Activated naive CD8-positive, alpha-beta T cell treated with anti-CD3 and anti-CD28 coated beads, Interleukin-2, amount 50 U/mL, for 24 hours (primary cell): ENCODE data around the gene OR52E5.

Experiments
- ATAC-seq: fragments of 150-1000 bp; cut with Tn5 transposase; one replicate; pipeline ENCODE4 v1.10.0; 2021
- DNase-seq: peaks from one replicate; pipeline ENCODE4 v3.0.0; 2021
- H3K27ac Mint-ChIP-seq: one replicate; pipeline ENCODE4 v1.8.0; 2021; ENCODE audit warnings: mild to moderate bottlenecking, mixed read lengths
- H3K27me3 Mint-ChIP-seq: one replicate; pipeline ENCODE4 v1.8.0; 2021; ENCODE audit warnings: mixed read lengths
- H3K36me3 Mint-ChIP-seq: one replicate; pipeline ENCODE4 v1.8.0; 2021; ENCODE audit warnings: low read depth, mixed read lengths
- H3K4me1 Mint-ChIP-seq: one replicate; pipeline ENCODE4 v1.8.0; 2021; ENCODE audit warnings: mixed read lengths
- H3K4me3 Mint-ChIP-seq: one replicate; pipeline ENCODE4 v1.8.0; 2021; ENCODE audit warnings: mild to moderate bottlenecking, moderate library complexity, mixed read lengths
- H3K9me3 Mint-ChIP-seq: one replicate; pipeline ENCODE4 v1.8.0; 2021; ENCODE audit warnings: mixed read lengths

OR52E5 gene

DNA sequence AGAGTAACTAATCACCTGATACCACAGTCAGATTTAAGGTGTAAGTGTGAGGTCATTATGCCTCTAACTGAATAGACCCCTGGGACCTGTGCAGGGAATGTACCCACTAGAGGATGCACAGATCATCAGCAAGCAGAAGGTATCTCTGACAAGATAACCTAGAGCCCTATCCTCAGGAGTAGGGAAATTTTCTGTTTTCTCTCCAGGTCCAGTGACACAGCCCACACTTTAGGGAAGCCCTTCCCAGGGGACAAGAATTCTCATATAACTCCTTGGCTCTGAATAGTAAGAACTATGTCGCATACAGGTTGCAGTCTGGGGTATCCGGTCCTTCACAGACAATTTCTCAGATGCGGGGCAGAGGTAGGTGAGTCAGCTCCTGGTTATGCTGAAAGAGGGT, at the start of gene OR52E5:
Gene OR52E5, plus strand, starts transcription at position 301 of the 400 bp plus-strand sequence. CDS start 7,569 bp downstream, outside the sequence.
- Mint-ChIP-seq H3K4me1 (no peaks in the 10 kb centered on the region), H3K27me3 (peaks cover 2% of the 10 kb centered on the region)
- ATAC-seq = no peak

DNA sequence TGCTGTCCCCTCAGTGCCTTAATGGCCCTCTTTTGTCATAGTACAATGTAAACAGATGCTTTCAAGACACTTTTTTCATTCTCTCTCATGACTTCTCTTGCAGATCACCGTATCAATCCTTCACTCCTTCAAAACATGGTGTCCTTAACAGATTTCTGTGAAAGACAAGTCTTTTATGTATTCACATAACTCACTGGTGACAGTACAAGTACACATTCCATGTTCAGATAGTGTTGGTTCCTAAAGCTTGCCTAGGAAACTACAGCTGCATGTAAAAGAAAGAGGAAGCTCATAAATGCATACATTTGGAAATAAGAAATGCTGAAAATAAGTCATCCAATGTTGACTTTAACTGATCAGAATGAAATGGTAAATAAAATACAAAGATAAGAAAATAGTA, 46.3 kb upstream of the OR52E5 start:
- DNase-seq (no peak), ATAC-seq (no peak)
- Mint-ChIP-seq H3K27me3 (no peaks in the 10 kb centered on the region), H3K4me1 (no peaks in the 10 kb centered on the region), H3K36me3 (no peaks in the 10 kb centered on the region), H3K9me3 (no peaks in the 10 kb centered on the region), H3K4me3 (no peak overlapping the region), H3K27ac (no peak overlapping the region)

More for the DNA sequence above, at the start of gene OR52E5:
- no peak within 1 kb of the TSS for H3K4me3 Mint-ChIP-seq
- H3K27ac Mint-ChIP-seq = no peak within 1 kb of the TSS
- H3K36me3 Mint-ChIP-seq = no peaks in the 10 kb centered on the region
- no peak for DNase-seq
- no peaks in the 10 kb centered on the region for H3K9me3 Mint-ChIP-seq

DNA sequence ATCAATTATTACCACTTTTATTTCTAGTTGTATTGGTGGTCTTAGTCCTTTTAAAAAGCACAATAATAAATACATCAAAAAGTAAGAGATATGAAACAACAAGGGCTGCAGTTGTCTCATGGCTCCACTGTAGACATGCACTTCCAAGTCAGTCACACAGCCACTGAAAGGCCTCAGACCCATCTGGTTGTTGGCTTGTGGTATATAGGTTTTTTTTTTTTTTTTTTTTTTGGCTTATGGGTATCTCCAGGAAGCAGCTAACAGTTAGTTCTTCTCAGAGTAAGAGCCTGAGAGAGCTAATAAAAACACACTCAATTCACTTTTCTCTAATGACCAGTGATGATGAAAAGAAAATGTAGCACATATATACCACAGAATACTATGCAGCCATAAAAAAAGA, 45.3 kb upstream of the OR52E5 start:
- ATAC-seq = no peak
- Mint-ChIP-seq H3K9me3 (no peaks in the 10 kb centered on the region), H3K27me3 (no peaks in the 10 kb centered on the region), H3K4me3 (no peak overlapping the region), H3K36me3 (no peaks in the 10 kb centered on the region), H3K4me1 (no peaks in the 10 kb centered on the region), H3K27ac (no peak overlapping the region)
- DNase-seq = no peak

DNA sequence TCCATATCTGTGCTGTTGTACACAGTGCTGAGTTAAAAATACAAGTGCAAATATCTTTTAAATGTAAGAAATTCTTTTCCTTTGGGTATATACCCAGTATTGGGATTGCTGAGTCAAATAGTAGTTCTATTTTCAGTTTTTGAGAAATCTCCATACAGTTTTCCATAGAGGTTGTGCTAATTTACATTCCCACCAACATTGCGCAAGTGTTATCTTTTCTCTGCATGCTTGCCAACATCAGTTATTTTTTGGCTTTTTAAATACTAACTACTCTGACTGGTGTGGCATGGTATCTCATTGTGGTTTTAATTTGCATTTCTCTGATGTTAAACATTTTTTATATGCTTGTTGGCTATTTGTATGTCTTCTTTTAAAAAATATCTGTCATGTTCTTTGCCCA, 42.0 kb upstream of the OR52E5 start:
- DNase-seq = no peak
- Mint-ChIP-seq H3K4me1 (no peaks in the 10 kb centered on the region), H3K36me3 (no peaks in the 10 kb centered on the region), H3K4me3 (no peak overlapping the region), H3K9me3 (no peaks in the 10 kb centered on the region), H3K27me3 (peaks cover 5% of the 10 kb centered on the region), H3K27ac (no peak overlapping the region)
- ATAC-seq = no peak

DNA sequence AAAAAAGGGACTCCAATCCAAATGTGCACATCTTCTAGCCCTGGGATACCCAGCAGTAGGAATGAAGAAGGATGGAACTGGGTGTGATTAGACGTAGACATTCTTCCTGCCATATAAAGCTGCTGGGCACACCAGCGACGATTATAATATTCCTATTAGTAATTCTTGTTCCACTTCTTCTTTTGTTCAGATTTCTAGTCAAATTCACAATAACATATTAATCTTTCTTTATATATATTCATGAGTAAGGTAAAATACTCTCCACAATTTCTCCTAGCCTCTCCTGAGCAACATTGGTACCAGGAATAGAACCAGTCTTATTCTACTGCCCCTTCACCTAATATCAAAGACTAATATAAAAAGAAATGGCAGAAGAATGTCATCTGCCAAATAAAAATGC, 35.4 kb upstream of the OR52E5 start, which contains the start of gene OR52E8:
Gene OR52E8, minus strand, starts transcription at position 101 of the 400 bp plus-strand sequence. Its CDS starts 0 bp downstream, at position 101.
- Mint-ChIP-seq H3K27ac (no peak within 1 kb of the TSS), H3K27me3 (peaks cover 5% of the 10 kb centered on the region)
- no peak for ATAC-seq

DNA sequence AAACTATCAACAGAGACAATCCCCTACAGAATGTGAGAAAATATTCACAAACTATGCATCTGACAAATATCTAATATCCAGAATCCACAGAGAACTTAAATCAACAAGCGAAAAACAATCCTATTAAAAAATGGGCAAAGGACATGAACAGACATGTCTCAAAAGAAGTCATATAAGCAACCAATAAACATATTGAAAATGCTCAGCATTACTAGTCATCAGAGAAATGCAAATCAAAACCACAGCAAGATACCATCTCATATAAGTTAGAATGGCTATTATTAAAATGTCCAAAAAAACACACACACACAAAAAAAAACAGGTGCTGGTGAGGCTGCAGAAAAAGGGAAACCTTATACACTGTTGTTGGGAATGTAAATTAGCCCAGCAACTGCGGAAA, 27.2 kb upstream of the OR52E5 start:
- ATAC-seq = no peak
- Mint-ChIP-seq H3K9me3 (peaks cover 4% of the 10 kb centered on the region), H3K27ac (no peak overlapping the region), H3K4me1 (no peaks in the 10 kb centered on the region), H3K4me3 (no peak overlapping the region), H3K36me3 (no peaks in the 10 kb centered on the region), H3K27me3 (peaks cover 10% of the 10 kb centered on the region)
- no peak for DNase-seq

More for the DNA sequence above, 35.4 kb upstream of the OR52E5 start, which contains the start of gene OR52E8:
- H3K36me3 Mint-ChIP-seq = no peaks in the 10 kb centered on the region
- H3K4me1 Mint-ChIP-seq = no peaks in the 10 kb centered on the region
- H3K4me3 Mint-ChIP-seq = no peak within 1 kb of the TSS
- H3K9me3 Mint-ChIP-seq = no peaks in the 10 kb centered on the region
- no peak for DNase-seq

DNA sequence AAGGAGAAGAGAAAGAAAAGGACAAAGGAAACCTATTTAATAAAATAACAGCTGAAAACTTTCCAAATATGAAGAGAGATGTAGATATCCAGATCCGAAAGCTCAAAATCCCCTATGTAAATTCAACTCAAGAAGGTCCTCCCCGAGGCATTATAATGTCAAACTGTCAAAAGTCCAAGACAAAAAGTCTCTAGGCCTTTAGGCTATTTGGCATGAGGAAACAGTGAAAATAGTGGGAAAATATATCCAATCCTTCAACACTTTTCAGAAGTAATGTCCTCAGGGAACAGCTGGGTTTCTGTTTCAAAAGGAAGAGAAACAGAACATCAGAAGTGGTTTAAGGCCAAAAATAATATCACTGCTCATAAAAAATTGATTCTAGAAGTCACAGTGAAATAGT, 14.4 kb upstream of the OR52E5 start:
- DNase-seq = no peak
- H3K9me3 Mint-ChIP-seq = peaks cover 3% of the 10 kb centered on the region
- no peak overlapping the region for H3K27ac Mint-ChIP-seq
- no peaks in the 10 kb centered on the region for H3K4me1 Mint-ChIP-seq
- no peak for ATAC-seq
- peaks cover 13% of the 10 kb centered on the region for H3K27me3 Mint-ChIP-seq
- H3K4me3 Mint-ChIP-seq = no peak overlapping the region
- H3K36me3 Mint-ChIP-seq = no peaks in the 10 kb centered on the region

DNA sequence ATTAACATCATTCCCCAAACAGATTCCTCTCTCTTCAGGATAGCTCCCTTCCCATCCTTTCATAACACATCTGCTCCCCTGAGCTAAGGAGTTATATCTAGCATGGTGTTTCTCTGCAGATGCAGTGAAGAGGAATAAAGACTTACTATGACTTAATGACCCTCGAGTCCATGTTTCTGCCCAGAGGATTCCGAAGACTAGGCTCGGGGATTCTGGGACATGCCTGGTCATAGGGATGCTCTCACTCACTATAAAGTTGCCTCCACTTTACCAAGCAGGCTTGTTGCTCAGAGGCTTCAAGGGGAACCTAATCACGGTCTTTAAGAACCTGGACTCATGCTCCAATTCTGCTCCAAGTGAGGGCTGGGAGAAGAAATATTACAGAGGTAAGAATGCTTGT, 12.7 kb upstream of the OR52E5 start, which contains the start of gene OR52E4:
Gene OR52E4, plus strand, starts transcription at position 301 of the 400 bp plus-strand sequence. CDS start 3,664 bp downstream, outside the sequence.
- ATAC-seq (no peak), DNase-seq (no peak)
- Mint-ChIP-seq H3K27me3 (peaks cover 14% of the 10 kb centered on the region), H3K36me3 (no peaks in the 10 kb centered on the region), H3K9me3 (no peaks in the 10 kb centered on the region), H3K4me3 (no peak within 1 kb of the TSS), H3K4me1 (no peaks in the 10 kb centered on the region), H3K27ac (no peak within 1 kb of the TSS)

DNA sequence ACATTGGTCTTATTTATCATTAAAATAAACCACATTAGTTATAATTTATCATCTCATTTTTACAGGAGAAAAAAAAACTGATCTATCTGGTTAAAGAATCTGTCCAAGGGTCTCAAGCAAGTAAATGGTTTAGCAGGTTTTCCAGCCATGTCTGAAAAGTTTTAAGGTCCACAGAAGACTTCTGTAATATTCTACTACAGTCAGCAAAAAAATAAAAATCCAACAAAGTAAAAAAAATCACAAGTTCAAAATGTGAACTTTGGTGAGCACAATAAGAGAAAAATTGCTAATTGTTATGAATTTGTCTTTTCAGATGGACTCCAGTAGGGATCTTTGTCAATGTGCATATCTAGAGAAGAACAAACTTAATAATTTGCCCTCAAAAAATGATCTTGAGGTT, 11.3 kb upstream of the OR52E5 start:
- Mint-ChIP-seq H3K27ac (no peak overlapping the region), H3K4me1 (no peaks in the 10 kb centered on the region)

DNA sequence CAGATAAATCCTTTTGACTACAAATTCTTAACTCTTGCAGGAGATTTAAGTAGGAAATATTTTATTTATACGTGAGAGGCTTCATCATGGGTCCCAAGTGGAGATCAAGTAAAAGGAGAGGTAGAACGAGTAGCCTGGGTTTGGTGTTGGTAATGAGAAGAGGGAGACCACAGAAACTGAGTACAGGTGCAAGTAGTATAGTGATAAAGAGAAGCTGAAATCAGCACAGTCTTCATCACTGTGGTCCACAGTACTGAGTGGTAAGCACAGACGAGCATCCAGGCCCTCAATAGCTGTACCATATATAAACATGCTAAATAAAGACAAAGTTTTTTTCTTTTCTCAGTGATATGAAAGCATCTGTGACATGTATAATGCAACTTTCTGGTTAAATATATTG, 5.8 kb upstream of the OR52E5 start:
- Mint-ChIP-seq H3K36me3 (no peaks in the 10 kb centered on the region), H3K4me1 (no peaks in the 10 kb centered on the region), H3K4me3 (no peak overlapping the region), H3K9me3 (no peaks in the 10 kb centered on the region), H3K27ac (no peak overlapping the region), H3K27me3 (peaks cover 14% of the 10 kb centered on the region)
- DNase-seq (no peak), ATAC-seq (no peak)

More for the DNA sequence above, 11.3 kb upstream of the OR52E5 start:
- Mint-ChIP-seq H3K36me3 (no peaks in the 10 kb centered on the region), H3K4me3 (no peak overlapping the region), H3K27me3 (peaks cover 14% of the 10 kb centered on the region), H3K9me3 (no peaks in the 10 kb centered on the region)
- no peak for ATAC-seq
- no peak for DNase-seq

DNA sequence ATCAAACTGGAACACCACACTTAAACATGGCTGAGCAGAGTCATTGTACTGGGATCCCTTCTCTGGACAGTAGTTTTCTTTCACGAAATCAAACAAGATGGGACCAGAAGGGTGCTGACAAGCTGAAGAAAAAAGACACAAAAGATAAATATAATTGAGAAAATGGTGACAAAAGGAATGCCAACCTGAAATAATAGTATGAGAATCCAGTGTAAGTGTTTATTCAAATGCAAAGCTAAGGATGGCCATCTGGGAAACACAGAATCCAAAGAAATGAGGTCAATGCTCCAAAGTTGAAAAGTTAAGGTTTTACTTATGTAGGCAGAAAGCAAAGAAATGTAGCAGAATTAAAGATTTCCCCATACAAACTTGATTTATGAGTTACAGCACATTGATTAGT, 5.3 kb upstream of the OR52E5 start:
- no peaks in the 10 kb centered on the region for H3K9me3 Mint-ChIP-seq
- H3K27me3 Mint-ChIP-seq = peaks cover 11% of the 10 kb centered on the region
- no peak for ATAC-seq
- H3K4me1 Mint-ChIP-seq = no peaks in the 10 kb centered on the region
- no peaks in the 10 kb centered on the region for H3K36me3 Mint-ChIP-seq
- no peak for DNase-seq
- no peak overlapping the region for H3K4me3 Mint-ChIP-seq
- no peak overlapping the region for H3K27ac Mint-ChIP-seq

DNA sequence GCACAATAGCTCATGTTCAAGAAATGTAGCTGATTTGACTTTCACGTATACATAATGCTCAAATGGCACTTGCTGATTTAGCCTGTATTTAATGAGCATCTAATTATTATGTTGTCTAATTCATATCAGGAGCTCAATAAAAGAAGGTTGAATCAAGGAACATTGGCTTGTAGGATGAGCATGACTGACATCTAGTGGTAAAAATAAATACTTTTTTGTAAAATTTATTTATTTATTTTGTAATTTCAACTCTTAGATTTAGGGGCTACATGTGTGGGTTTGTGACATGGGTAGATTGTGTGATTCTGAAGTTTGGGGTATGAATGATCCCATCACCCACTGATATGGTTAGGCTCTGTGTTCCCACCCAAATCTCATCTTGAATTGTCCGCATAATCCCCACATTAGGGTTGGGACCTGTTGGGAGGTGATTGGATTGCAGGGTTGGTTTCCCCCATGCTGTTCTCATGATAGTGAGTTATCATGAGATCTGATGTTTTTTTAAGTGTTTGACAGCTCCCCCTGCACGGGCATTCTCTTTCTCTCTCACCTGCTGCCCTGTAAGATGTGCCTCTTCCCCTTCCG, 1.7 kb upstream of the OR52E5 start:
- Mint-ChIP-seq H3K4me1 (no peaks in the 10 kb centered on the region), H3K27me3 (peaks cover 5% of the 10 kb centered on the region), H3K36me3 (no peaks in the 10 kb centered on the region), H3K9me3 (no peaks in the 10 kb centered on the region), H3K27ac (no peak overlapping the region), H3K4me3 (no peak overlapping the region)
- no peak for DNase-seq
- ATAC-seq = no peak

DNA sequence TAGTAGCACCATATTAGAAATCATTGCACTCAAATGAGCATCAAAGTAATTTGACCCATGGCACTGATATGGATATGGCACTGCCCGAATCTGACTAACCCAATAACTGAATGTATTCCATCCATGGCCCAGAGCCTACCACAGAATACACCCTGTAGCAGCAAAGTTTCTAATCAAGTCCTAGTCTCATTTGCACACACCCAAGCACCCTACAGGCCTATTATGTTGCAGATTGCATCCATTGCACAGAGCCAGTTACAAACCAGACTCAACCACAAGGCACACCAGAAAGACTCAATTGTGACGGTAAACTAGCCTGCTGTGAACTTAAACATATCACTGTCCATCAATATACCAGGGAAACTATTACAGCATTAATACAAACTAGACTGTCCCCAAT, 6.5 kb downstream of the OR52E5 start:
- ATAC-seq (no peak), DNase-seq (no peak)
- no peak overlapping the region for H3K27ac Mint-ChIP-seq
- H3K4me1 Mint-ChIP-seq = no peaks in the 10 kb centered on the region
- H3K4me3 Mint-ChIP-seq = no peak overlapping the region
- H3K36me3 Mint-ChIP-seq = no peaks in the 10 kb centered on the region
- no peaks in the 10 kb centered on the region for H3K9me3 Mint-ChIP-seq
- H3K27me3 Mint-ChIP-seq = peaks cover 1% of the 10 kb centered on the region

DNA sequence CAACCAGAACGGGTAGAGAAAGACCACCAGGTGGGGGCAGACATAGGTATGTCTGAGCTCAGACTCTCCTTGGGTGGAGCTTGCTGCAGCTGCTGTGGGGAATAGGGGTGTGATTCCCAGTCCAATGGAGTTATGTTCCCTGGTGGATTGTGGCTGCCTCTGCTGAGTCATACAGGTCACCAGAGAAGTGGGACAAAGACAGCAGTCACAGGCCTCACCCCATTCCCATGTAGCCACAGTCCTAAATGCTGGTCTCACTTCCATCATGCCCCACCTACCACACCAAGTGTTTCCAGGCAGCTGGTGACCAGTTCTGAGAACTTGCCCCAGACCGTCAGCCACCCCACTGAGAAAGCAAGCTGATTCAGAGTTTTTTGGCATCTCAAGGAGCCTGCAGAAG, 17.5 kb downstream of the OR52E5 start:
- H3K36me3 Mint-ChIP-seq = no peaks in the 10 kb centered on the region
- no peak overlapping the region for H3K27ac Mint-ChIP-seq
- DNase-seq = no peak
- no peaks in the 10 kb centered on the region for H3K4me1 Mint-ChIP-seq
- ATAC-seq = no peak
- peaks cover 24% of the 10 kb centered on the region for H3K27me3 Mint-ChIP-seq
- H3K9me3 Mint-ChIP-seq = peaks cover 6% of the 10 kb centered on the region
- no peak overlapping the region for H3K4me3 Mint-ChIP-seq

DNA sequence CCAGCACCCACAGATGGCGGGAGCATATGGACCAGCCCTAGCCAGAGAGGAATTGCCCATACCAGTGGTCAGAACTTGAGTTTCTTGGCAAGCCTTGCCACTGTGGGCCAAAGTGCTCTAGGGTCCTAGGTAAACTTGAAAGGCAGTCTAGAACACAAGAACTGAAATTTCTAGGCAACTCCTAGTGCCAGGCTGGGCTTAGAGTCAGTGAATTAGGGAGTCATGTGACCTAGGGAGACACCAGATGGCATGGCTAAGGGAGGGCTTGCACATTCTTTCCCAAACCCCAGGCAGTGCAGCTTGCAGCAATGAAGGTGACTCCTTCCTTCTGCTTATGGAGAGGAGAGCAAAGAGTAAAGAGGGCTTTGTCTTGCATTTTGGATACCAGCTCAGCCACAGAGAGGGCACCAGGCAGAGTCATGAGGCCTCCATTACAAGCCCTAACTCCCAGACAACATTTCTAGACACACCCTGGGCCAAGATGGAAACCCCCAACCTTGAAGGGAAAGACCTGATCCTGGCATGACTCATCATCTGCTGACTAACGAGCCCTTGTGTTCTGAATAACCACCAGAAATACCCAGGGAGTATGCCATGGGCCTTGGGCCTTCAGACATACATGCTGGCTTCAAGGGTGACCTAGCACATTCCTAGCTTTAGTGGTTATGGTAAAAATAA, 29.9 kb downstream of the OR52E5 start:
- Mint-ChIP-seq H3K36me3 (peaks cover 2% of the 10 kb centered on the region), H3K4me3 (no peak overlapping the region), H3K9me3 (peaks cover 21% of the 10 kb centered on the region), H3K4me1 (no peaks in the 10 kb centered on the region), H3K27me3 (no peaks in the 10 kb centered on the region), H3K27ac (no peak overlapping the region)
- peak; percentile 82 for ATAC-seq
- peak; percentile 12 for DNase-seq
